ENCODE data around the gene LINGO1. TPM values are rescaled to one million over a fixed set of nuclear protein-coding genes. Genes with fewer than 3 reads are reported as not detected.

Gene LINGO1
- total and polyA plus RNA-seq, 9 donors = 0.36 to 4.5 (median 1.3) TPM

- Histone ChIP-seq H3K36me3 (no peaks in the 10 kb centered on the region), H3K9me3 (no peaks in the 10 kb centered on the region), H3K27me3 (no peaks in the 10 kb centered on the region), H3K4me1 (ENCODE audit: insufficient read depth) (no peaks in the 10 kb centered on the region), H3K27ac (no peak overlapping the region), H3K4me3 (no peak overlapping the region)
- intact Hi-C loops (cut with DNase I) = no loop called here
- TF ChIP-seq POLR2A (IDR thresholded peaks at IDR 0.05) = no peak
- TF ChIP-seq EP300 (IDR thresholded peaks at IDR 0.05) = no peak
- TF ChIP-seq CTCF (IDR thresholded peaks at IDR 0.05) = no peak
- WGBS, 3 donors = 61 to 76% (median 62%) methylated on average over 5 of the region's 5 CpGs
- DNase-seq = no peak
Observed at GRCh38 chr15:77582763-77583162, 49.9 kb downstream of the LINGO1 start.

GRCh38 chr15:77581896-77582569 lies 50.7 kb downstream of the LINGO1 start:
- Histone ChIP-seq H3K9me3 (no peaks in the 10 kb centered on the region), H3K27ac (no peak overlapping the region), H3K4me1 (ENCODE audit: insufficient read depth) (no peaks in the 10 kb centered on the region), H3K36me3 (no peaks in the 10 kb centered on the region), H3K27me3 (no peaks in the 10 kb centered on the region), H3K4me3 (no peak overlapping the region)
- intact Hi-C loops (cut with DNase I) = no loop called here
- WGBS, 3 donors = 77 to 86% (median 81%) methylated on average over 18 of the region's 18 CpGs
- no peak for DNase-seq
- TF ChIP-seq CTCF (IDR thresholded peaks at IDR 0.05) (no peak), EP300 (IDR thresholded peaks at IDR 0.05) (no peak), POLR2A (IDR thresholded peaks at IDR 0.05) (no peak)

GRCh38 chr15:77580996-77581682 lies 51.6 kb downstream of the LINGO1 start:
- no peak overlapping the region for H3K4me3 ChIP-seq
- H3K9me3 ChIP-seq = no peaks in the 10 kb centered on the region
- intact Hi-C loops (cut with DNase I) = no loop called here
- H3K27me3 ChIP-seq = no peaks in the 10 kb centered on the region
- DNase-seq = no peak
- no peaks in the 10 kb centered on the region for H3K4me1 ChIP-seq (ENCODE audit: insufficient read depth)
- TF ChIP-seq EP300 (IDR thresholded peaks at IDR 0.05) (no peak), CTCF (IDR thresholded peaks at IDR 0.05) (no peak), POLR2A (IDR thresholded peaks at IDR 0.05) (no peak)
- WGBS, 3 donors = 83 to 84% (median 84%) methylated on average over 16 of the region's 16 CpGs
- H3K27ac ChIP-seq = no peak overlapping the region
- no peaks in the 10 kb centered on the region for H3K36me3 ChIP-seq

- Histone ChIP-seq H3K36me3 (no peaks in the 10 kb centered on the region), H3K27ac (no peak overlapping the region), H3K4me1 (ENCODE audit: insufficient read depth) (no peaks in the 10 kb centered on the region), H3K4me3 (no peak overlapping the region), H3K9me3 (no peaks in the 10 kb centered on the region), H3K27me3 (no peaks in the 10 kb centered on the region)
- 94 to 96% (median 96%) methylated on average over 13 of the region's 13 CpGs for WGBS, 3 donors
- DNase-seq = no peak
- intact Hi-C loops (cut with DNase I) = no loop called here
- TF ChIP-seq POLR2A (IDR thresholded peaks at IDR 0.05) (no peak), CTCF (IDR thresholded peaks at IDR 0.05) (no peak), EP300 (IDR thresholded peaks at IDR 0.05) (no peak)
Observed at GRCh38 chr15:77579498-77580188, 53.1 kb downstream of the LINGO1 start.

All from ovary (tissue), 9 donors.